Right kidney (tissue), 1 donor: ENCODE measurements around the gene ZC3H13.
"Not testable (repeated sequence)": the region's sequence is repeated elsewhere in the genome, so short reads cannot be mapped to it uniquely, and the experiment has no call there.

ENCODE experiments used
- DNase-seq: peaks from one replicate; pipeline ENCODE4 v3.0.0-alpha.2; 2016

The ZC3H13 gene

DNA sequence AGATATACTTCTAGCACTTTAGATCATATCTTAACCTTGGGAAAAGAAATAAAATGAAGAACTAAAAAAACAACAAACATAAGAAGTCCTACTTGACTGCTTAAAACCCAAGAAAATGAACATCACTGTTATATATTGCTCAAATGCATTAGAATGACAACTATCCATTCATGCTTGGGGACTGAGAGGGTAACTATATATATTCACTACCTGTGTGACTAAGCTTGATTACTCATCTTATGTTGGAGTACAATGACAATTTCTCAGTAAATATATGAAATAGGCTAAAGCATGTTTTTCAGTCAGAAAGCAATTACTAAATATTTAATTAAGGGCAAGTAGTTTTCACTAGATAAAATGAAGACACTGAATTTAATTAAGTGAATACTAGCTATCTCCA lies 40.1 kb downstream of the ZC3H13 start:
- DNase-seq = no peak

DNA sequence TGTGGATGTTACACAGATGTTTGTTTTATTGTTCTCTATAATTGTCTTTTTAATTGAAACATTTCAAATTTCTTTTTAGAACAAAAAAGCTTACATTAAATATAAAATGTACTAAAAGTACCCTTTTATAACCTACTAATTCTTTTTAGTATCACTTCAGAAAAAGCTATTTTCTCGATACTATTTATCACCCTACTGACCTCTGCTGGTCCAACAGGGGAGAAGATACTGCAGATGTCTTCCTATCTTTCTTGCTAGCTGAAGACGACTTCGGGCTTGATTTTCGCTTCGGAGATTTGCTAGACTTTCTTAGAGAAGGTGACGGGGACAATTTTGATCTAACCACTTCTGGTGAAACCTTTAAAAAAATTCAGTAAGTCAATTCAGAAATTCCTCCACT lies 42.4 kb downstream of the ZC3H13 start:
- DNase-seq = no peak

DNA sequence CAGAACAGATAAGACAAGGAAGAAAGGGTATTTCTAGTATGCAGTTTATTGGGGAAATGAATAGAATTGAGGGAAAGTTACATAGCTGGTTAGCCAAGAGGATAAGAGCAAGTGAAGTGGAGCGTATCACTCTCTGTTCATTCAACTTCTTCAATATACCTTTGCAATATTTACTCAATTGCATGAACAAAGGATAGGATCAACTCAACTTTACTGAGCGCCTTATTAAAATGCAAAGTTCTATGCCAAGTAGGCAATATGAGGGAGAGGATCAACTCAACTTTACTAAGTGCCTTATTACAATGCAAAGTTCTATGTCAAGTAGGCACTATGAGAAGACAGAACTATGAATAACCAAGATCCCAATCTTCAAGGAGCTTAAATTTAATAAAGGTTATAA lies 43.9 kb downstream of the ZC3H13 start:
- no peak for DNase-seq

DNA sequence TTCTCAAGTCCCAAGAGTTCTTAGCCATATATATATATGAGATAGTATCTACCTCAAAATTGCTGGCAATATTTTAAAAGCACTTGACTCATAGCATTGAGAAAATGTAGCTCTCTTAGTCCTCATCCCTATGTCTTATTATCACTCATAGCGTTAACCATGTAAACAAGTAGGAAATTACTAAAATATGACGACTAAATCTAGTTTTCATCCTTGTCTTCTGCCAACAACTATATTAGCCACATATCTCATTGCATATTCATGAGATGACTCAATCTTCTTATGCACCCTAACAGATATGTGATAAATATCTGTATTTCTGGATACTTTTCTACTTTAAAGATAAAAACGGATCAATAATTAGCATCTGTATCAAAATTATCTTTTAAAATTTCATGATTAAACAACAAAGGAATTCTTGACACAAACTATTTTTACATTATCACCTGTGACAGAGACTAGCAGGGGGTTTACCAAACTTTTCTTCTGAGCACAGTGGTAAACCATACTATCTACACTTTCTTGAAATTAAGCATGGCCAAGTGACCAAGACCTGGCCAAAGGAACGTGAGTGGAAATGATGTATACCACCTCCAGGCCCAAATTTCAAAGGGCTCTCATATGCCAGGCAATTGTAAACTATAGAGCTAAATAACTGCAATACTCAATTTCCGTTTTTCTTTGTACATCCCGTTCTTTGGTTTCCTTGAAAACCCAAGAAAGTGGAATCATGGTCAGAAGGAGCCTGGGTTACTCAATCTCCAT lies 45.7 kb downstream of the ZC3H13 start:
- no peak for DNase-seq

GRCh38 chr13:46004491-46004890 lies 48.1 kb downstream of the ZC3H13 start:
- no peak for DNase-seq

GRCh38 chr13:45996631-45997030 lies 55.9 kb downstream of the ZC3H13 start:
- DNase-seq = no peak

DNA sequence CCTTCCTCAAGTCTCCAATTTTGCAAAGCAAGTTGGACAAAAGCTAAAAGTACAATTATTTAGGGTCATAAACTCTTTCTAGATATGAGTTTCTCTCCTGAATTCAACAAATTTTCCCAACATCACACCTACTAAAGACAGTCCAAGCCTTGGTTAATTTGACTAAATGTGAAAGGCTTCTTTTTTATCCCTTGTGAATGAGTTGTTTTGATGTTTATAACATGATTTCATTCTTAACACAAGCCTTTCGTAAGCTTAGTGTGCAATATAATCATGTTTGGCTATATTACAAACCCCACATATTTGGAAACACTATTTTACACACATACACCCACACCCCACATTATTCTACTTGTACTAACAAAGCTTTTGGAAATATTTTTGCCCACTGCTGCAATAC lies 57.3 kb downstream of the ZC3H13 start:
- DNase-seq = no peak

DNA sequence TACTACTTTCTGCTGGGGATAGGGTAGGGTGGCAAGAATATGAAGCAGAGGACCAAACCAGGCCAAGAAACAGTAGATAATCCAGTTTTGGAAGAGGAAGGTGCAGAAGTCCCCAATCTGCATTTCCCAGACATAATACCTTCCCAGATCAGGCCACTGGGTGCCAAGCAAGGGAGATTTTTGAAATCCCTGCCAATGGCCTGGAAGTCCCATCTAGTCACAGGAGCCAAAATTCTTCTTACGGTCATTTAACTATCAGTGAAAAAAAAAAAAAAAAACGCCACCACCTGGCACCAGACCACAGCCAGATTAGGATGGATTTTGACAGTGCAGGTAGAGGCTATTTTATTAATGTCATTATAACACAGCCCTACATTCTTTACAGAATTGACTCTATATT lies 57.8 kb downstream of the ZC3H13 start:
- DNase-seq = no peak

DNA sequence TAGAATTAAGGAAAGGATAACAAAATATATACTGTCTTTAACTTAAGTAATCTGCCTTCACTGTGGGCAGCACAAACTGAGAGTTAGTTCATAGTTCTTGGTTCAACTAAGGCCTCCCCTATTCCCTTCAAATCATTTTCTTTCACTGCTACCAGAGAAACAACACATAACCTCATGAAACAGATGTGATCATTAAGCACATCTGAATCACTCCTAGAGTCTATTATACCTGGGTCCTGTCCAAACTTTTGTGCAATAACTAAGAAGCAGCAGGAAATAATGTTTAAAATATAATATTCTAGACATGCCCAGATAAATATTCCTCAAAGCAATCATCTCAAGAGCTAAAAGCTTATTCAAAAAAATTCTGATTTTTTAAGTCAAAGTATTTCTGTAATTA lies 62.9 kb downstream of the ZC3H13 start:
- no peak for DNase-seq

- not testable (repeated sequence) for DNase-seq
These were observed 71.4 kb downstream of the ZC3H13 start for GRCh38 chr13:45981127-45981526.

GRCh38 chr13:45975337-45975736 lies 77.2 kb downstream of the ZC3H13 start:
- no peak for DNase-seq

DNA sequence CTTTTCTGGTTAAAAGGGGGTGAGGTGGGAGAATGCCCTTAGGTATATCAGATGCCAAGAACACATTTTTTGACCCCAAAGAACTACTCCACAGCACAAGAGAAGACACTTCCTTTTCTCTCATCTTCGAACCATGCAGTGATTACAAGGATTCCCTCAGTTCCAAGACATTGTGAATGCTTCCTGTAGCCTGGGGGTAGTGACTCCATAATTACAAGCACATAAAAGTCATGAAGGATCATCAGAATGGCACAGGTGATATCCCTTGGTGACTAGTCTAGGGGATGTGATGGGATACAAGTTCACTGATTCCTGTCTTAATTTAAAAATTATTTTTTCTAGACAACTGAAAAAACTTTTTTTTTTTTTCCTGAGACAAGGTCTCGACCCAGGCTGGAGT lies 78.0 kb downstream of the ZC3H13 start:
- no peak for DNase-seq

- DNase-seq = no peak
These were observed 85.0 kb downstream of the ZC3H13 start for GRCh38 chr13:45967589-45967988.

- DNase-seq = no peak
These were observed 85.8 kb downstream of the ZC3H13 start for GRCh38 chr13:45966715-45967114.

DNA sequence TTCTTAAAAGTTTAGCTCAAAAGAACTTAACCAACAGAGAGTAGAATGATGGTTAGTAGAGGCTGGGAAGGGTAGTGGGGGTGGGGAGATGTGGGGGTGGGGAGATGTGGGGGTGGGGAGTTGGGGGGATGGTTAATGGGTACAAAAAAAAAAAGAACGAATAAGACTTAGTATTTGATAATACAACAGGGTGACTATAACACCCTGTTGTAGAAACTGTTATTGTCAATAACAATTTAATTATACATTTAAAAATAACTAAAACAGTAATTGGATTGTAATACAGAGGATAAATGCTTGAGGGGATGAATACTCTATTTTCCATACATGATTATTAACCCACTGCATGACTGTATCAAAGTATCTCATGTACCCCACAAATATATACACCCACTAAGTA lies 91.1 kb downstream of the ZC3H13 start:
- no peak for DNase-seq

DNA sequence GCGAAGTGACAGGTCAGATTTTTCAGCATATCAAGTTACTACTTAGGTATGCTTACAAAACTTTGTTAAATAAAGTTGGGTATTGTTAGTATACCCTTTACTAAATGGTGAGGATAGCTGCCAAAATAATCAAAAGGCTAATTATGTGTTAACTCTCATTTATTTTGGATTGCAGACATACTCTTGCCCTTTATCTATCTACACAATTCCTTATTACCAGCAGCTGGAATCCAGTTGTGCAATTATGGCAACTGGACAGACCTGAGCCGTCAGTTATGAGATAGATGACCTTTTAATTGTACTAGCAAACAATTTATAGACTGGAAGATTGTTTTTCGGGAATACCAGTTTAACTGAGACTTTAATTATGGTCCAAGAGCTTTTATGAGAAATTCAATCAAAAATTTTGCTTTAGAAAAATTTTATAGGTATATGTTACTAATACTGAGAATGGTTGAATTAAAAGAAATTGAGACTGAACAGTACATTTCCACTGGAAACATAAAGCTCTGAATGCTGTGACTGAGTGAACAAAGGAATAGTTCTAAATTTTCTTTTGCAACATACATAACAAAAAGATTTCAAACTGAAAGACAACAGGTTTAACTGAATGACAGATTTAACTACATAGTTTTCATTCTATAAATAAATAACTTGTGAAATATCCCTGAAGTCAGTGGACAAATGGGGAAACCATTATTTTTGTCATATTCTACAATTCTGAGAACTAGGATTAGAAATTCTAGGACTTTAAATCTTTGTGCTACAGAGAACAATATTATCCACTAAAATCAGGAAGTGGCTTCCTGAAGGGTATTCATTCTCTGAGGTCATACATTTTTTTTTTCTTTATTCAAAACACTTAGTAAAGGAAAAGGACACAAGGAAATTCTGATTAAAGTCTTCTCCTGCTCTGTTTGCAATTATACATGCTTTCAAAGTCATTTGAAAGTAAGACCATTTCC lies 97.4 kb downstream of the ZC3H13 start:
- no peak for DNase-seq

GRCh38 chr13:45953082-45953481 lies 99.5 kb downstream of the ZC3H13 start:
- no peak for DNase-seq

DNA sequence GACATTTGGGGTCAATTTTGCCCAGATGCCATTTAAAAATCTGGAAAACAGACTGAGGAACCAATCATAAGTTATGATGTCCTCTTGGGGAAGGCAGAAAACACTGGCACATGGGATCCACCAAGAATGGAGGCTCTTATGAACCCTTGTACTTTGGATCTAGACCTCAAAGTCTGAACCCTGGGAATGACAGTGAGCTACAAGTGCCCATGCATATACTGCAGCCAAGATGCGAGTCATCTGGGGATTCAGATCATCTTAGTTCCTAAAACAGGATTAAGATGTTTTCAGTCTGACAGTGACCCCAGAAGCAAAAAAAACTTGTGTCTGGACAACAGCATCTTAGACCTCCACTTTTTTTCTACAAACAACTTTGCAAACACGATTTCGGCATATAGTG lies 100.8 kb downstream of the ZC3H13 start:
- DNase-seq = no peak

DNA sequence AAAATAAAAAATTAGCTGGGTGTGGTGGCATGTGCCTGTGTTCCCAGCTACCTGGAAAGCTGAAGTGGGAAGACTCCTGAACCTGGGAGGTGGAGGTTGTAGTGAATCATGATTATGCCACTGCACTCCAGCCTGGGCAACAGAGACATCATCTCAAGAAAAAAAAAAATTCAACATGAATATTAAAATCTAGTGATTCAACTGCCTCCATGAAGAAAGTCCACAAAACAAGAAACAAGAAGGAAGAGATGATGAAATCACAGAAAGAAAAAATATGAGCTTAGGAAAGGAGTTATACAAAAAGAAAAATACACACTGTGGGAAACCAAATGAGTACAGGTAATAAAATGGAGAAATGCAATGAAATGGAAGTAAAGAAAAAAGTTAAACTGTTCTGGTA lies 101.4 kb downstream of the ZC3H13 start:
- DNase-seq = no peak

DNA sequence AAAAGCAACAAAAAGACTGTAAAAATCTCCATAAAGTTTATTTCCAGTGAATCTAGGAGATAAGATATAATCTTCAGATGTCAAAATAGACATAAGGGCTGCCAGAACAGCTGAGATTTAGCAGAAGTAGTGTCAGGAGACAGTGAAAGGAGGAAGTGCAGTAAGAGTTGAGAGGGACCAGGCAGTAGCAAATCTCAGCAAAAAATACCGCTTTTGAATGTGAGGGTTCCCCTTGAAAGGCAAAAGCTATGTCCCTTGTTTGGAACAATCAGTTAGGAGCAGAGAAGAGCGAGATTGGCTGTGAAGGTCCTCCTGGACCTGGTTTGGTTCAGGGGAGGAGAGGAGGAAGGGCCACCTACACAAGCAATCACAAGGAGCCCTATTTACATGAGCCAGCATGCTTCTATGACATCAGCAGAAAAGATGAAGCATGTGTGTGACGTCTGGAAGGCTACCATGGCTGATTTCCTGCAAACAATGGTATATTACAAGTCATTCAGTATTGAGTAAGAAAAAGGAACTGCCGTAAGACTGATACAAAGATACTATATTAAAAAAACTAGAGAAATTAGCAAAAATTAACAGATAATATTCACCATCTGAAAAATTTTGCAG lies 102.1 kb downstream of the ZC3H13 start:
- DNase-seq = no peak

DNA sequence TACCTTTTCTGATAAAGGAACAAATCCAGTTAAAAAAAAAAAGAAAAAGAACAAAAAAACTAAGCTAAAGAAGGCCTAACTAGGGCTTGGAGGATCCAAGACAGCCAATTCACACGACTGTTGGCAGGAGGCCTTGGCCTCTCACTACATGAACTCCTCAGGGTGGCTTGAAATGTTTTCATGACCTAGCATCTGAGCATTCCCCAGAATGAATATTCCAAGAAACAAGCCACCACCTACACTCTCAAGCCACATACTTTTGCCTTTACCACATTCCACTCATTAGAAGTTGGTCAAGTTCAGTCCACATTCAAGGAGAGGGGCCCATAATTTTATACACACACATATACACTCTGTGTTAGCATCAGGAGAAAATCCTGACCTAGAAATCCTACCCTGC lies 103.4 kb downstream of the ZC3H13 start:
- DNase-seq = no peak

DNA sequence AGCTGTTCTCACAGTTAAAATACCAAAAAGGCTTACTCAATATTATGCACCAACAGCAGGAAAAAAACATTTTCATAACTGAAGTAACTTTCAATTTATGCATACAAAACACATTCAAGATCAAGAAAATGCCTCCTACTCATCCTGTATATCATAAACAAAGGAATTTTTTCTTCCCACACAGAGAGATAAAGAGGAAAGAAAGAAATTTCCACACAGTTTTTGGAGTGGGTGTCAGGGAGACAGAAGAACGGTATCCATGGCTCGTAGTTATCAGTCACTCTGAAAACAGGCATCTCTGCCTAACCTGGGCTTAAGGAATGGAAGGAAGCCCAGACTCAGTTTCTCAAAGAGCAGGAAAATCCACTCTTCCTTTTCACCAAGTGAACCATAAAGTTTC lies 108.6 kb downstream of the ZC3H13 start:
- DNase-seq = no peak

GRCh38 chr13:45943120-45943519 lies 109.4 kb downstream of the ZC3H13 start:
- DNase-seq = no peak
